HG03175 (cell line): ENCODE results near the gene MYO7A.

Experiments used
- ATAC-seq: cut with Tn5 transposase; IDR thresholded peaks from one replicate; pipeline ENCODE4 v1.9.1; 2021; ENCODE audit warnings: mild to moderate bottlenecking, moderate library complexity; ENCODE audit not compliant: unreplicated experiment

The MYO7A gene

GRCh38 chr11:77127920-77128691, at the start of gene MYO7A:
TSS of gene MYO7A (plus strand) at chr11:77128246. CDS start at chr11:77130635, 2,389 bp downstream.
- ATAC-seq = no peak

GRCh38 chr11:77079666-77080065, 48.4 kb upstream of the MYO7A start:
- ATAC-seq = no peak

GRCh38 chr11:77080643-77081210, 47.3 kb upstream of the MYO7A start:
- ATAC-seq = no peak

GRCh38 chr11:77081381-77081851, 46.6 kb upstream of the MYO7A start:
- no peak for ATAC-seq

- no peak for ATAC-seq
Observed at GRCh38 chr11:77081976-77082836, 45.8 kb upstream of the MYO7A start.

GRCh38 chr11:77082838-77083565, 45.0 kb upstream of the MYO7A start:
- no peak for ATAC-seq

GRCh38 chr11:77083566-77084245, 44.3 kb upstream of the MYO7A start:
- ATAC-seq = no peak

GRCh38 chr11:77084581-77085191, 43.4 kb upstream of the MYO7A start:
- no peak for ATAC-seq

GRCh38 chr11:77085652-77086051, 42.4 kb upstream of the MYO7A start:
- no peak for ATAC-seq

GRCh38 chr11:77086521-77087472, 41.2 kb upstream of the MYO7A start:
- no peak for ATAC-seq

GRCh38 chr11:77087723-77088225, 40.3 kb upstream of the MYO7A start:
- no peak for ATAC-seq

GRCh38 chr11:77088236-77089003, 39.6 kb upstream of the MYO7A start:
- ATAC-seq = no peak

GRCh38 chr11:77089004-77089545, 39.0 kb upstream of the MYO7A start:
- ATAC-seq = no peak

- ATAC-seq = no peak
Observed at GRCh38 chr11:77090046-77090372, 38.0 kb upstream of the MYO7A start.

- ATAC-seq = no peak
Observed at GRCh38 chr11:77090373-77091111, 37.5 kb upstream of the MYO7A start.

GRCh38 chr11:77091146-77091940, 36.7 kb upstream of the MYO7A start:
- ATAC-seq = peak; percentile 85
